Epithelial cell of esophagus (primary cell): ENCODE results near the gene APLP1.
A peak's percentile ranks its signal among the peaks of the same experiment; 100 is the strongest.
"Not testable (repeated sequence)": the region's sequence is repeated elsewhere in the genome, so short reads cannot be mapped to it uniquely, and the experiment has no call there.

Experiments
- DNase-seq: peaks from one replicate; pipeline ENCODE4 v3.0.0; 2010; ENCODE audit warnings: low read depth
- H3K4me3 ChIP-seq: 2 replicates; pipeline ENCODE4 v1.5.1; 2011; ENCODE audit warnings: mild to moderate bottlenecking, low read length, control low read depth
- CTCF ChIP-seq: IDR thresholded peaks from 2 replicates; pipeline ENCODE4 v1.5.1; 2011; ENCODE audit warnings: low read depth, mild to moderate bottlenecking, low read length, control low read depth, inconsistent platforms; ENCODE audit not compliant: insufficient read depth; ENCODE audit errors: missing control alignments

Gene APLP1

GRCh38 chr19:35907377-35907745, 39.0 kb downstream of the APLP1 start:
- DNase-seq, result no peak
- H3K4me3 ChIP-seq, result no peak overlapping the region
- no peak for TF ChIP-seq CTCF

DNA sequence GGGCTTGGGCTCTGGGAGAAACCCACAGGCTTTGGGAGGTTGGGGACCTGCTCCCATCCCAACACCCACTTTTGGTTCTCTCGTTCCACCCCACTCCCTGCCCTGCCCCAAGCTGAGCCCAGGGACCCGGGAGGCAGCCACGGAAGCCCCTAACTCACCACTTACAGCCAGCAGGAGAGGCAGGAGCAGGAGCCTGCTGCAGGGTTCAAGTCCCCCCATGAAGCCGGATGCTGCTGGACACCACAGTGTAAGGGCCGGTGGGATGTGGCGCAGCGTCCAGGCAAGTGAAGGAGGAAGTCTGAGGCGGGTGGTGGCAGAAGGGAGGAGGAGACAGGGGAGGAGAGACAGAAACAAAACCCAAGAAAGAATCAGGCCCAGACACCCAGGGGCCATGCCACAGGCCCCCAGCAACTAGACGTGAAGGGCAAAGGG, 39.7 kb downstream of the APLP1 start, which contains the start of gene TYROBP:
TYROBP (minus strand) TSS at position 286 of the 432 bp plus-strand sequence; CDS start at position 219, 67 bp downstream.
- no peak for DNase-seq
- H3K4me3 ChIP-seq, result no peak within 1 kb of the TSS
- no peak for TF ChIP-seq CTCF

DNA sequence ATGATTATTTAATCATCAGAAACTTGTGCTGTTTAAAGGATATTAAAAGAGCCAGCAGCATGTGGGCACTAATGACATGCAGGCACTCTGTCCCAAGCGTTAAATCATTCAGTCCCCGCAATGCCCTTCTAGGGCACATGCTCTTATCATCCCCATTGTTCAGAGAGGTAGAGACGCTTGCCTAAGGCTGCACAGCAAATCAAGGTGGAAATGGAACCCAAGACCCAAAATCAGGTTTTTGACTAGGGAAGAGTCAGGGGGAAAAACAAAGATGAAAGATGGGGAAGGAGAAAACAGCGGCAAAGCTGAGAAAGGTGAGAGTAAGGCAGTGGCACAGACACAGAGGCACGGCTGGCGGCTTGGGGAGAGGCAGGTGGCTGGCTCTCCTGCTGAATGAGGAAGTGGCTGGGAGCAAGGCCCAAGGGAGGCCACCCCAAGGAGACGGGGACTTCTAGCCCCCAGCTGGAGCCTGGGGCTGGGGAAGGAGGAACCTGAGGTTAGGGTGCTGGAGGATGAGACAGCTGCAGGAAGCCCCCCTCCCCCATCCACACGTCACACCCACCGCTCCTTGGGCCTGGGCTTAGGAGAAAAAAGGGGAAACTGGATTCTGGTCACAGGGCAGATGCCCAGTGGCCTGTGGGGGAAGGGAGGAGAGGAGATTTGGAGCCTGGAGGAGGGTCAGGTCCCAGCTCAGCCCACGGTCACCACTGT, 40.8 kb downstream of the APLP1 start:
- no peak overlapping the region for H3K4me3 ChIP-seq

DNA sequence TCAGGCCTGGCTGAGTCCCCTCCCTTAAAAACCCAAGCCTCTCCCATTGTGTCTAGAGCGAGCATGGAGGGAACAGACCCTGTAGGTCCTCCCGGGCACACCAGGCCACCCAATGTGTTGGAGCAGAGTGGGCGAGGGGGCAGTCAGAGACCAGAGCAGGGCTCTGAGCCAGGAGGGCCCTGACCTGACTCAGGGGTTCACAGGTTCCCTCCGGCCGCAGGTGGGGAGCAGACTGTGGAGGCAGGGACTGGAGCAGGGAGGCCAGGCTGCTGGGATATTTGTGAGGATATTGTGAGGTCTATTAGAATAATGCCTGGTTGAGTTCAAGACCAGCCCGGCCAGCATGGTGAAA, 41.3 kb downstream of the APLP1 start:
- H3K4me3 ChIP-seq, result no peak overlapping the region
- TF ChIP-seq CTCF, result no peak
- DNase-seq, result no peak

More for the DNA sequence above, 40.8 kb downstream of the APLP1 start:
- DNase-seq, result no peak
- no peak for TF ChIP-seq CTCF

DNA sequence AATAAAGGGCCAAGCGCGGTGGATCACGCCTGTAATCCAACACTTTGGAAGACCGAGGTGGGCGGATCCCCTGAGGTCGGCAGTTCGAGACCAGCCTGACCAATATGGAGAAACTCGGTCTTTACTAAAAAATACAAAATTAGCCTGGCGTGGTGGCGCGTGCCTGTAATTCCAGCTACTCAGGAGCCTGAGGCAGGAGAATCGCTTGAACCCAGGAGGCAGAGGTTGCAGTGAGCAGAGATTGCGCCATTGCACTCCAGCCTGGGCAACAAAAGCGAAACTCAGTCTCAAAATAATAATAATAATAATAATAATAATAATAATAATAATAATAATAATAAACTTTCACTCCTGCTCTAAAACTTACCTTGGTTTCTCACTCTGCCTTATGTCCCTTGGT, 42.0 kb downstream of the APLP1 start:
- H3K4me3 ChIP-seq, DNase-seq: not testable (repeated sequence)

DNA sequence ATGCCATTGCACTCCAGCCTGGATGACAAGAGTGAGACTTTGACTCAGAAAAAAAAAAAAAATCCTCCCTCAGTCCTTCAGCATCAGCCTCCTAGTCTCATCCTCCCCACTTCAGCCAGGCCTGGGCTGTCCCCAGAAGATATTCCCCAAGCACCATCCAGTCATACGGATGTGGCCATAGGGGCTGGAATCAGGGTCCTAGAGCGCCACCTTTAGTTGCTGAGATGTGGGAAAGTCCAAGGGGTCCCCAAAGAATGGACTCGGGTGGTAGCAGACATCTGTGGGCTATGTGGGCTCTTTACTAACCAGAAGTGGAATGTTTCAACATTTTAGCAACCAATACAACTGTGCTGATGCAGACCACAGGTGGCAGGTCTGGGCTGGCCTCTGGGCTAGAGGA, 42.8 kb downstream of the APLP1 start:
- H3K4me3 ChIP-seq, result no peak overlapping the region
- no peak for TF ChIP-seq CTCF
- DNase-seq, result no peak

DNA sequence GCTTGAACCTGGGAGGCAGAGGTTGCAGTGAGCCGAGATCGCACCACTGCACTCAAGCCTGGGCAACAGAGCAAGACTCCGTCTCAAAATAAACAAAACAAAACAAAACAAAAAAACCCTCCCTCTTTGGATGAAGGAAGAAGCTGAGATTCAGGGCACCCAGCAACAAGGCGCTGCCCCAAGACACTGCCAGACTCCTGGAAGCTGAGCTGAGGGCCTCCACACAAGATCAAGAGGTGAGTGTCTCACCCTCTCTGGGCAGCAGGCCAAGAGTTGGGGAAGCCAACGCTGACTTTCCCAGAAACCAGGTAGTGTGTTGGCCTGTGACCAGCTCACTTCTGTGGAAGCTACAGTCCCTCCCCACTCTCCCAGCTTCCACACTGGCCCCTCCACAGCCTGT, 43.4 kb downstream of the APLP1 start:
- DNase-seq, result peak; percentile 86
- no peak overlapping the region for H3K4me3 ChIP-seq
- no peak for TF ChIP-seq CTCF

- DNase-seq, result peak; percentile 40
Observed at GRCh38 chr19:35913589-35913988, 45.2 kb downstream of the APLP1 start.

More at GRCh38 chr19:35913589-35913988, 45.2 kb downstream of the APLP1 start:
- TF ChIP-seq CTCF, result no peak
- H3K4me3 ChIP-seq, result no peak overlapping the region
